Panc1 (cell line): ENCODE results near the gene ECT2L. TPM values are rescaled to one million over a fixed set of nuclear protein-coding genes. Genes with fewer than 3 reads are reported as not detected.

Source experiments
- ATAC-seq: fragments of 200-7000 bp; cut with Tn5 transposase; 2 replicates; pipeline ENCODE4 v1.9.1; 2020; ENCODE audit warnings: mild to moderate bottlenecking, moderate library complexity
- BruUV-seq: library from RNA; stranded (reverse); fragments of 400-500 nt; replicated peaks from 2 replicates; lab custom pipeline; 2021; lab: Mats Ljungman, UMichigan
- CTCF ChIA-PET: fragments of 300-600 bp; sonication (Branson Sonifier 250); formaldehyde crosslinking; loops from one replicate; lab custom pipeline; 2022; ENCODE audit warnings: antibody characterized with exemption; lab: Charles Lee
- POLR2A ChIA-PET: fragments of 300-600 bp; sonication (Branson Sonifier 250); formaldehyde crosslinking; loops from one replicate; lab custom pipeline; 2022; ENCODE audit warnings: antibody characterized with exemption; lab: Charles Lee
- DNase-seq: peaks from one replicate; pipeline ENCODE4 v3.0.0-alpha.2; 2010; ENCODE audit warnings: low read depth, low spot score
- H3K27ac ChIP-seq: 2 replicates; pipeline ENCODE4 v1.5.1; 2011; ENCODE audit warnings: mild to moderate bottlenecking, low read length, inconsistent platforms
- H3K27me3 ChIP-seq: fragments of 200-500 bp; sonication (Bioruptor generic); 2 replicates; pipeline ENCODE4 v1.6.0; 2014; ENCODE audit warnings: low read length, inconsistent platforms; ENCODE audit not compliant: control insufficient read depth, insufficient read depth
- H3K36me3 ChIP-seq: fragments of 200-500 bp; sonication (Bioruptor generic); 2 replicates; pipeline ENCODE4 v1.5.1; 2014; ENCODE audit warnings: inconsistent platforms, mild to moderate bottlenecking, low read length, moderate library complexity; ENCODE audit not compliant: control insufficient read depth, insufficient read depth
- H3K4me1 ChIP-seq: 2 replicates; pipeline ENCODE4 v1.5.1; 2011; ENCODE audit warnings: inconsistent platforms, mild to moderate bottlenecking, low read length, moderate library complexity; ENCODE audit not compliant: control insufficient read depth, insufficient read depth
- H3K4me3 ChIP-seq, 2 experiments: 2 replicates each; pipeline ENCODE4 v1.5.1; 2011 to 2012; ENCODE audit warnings: low read depth in 2 of 2, low read length in 2 of 2, mild to moderate bottlenecking in 2 of 2, inconsistent platforms in 1 of 2, moderate library complexity in 1 of 2
- H3K9me3 ChIP-seq: fragments of 200-500 bp; sonication (Bioruptor generic); 2 replicates; pipeline ENCODE4 v1.5.1; 2014; ENCODE audit warnings: low read depth, mild to moderate bottlenecking, inconsistent platforms, low read length, moderate library complexity; ENCODE audit not compliant: control insufficient read depth, insufficient read depth
- CTCF ChIP-seq: fragments of 450-650 bp; IDR thresholded peaks from 2 replicates; pipeline ENCODE4 v1.5.1; 2017; ENCODE audit warnings: mild to moderate bottlenecking
- POLR2AphosphoS5 ChIP-seq: IDR thresholded peaks from 2 replicates; pipeline ENCODE4 v1.6.1; 2012; ENCODE audit warnings: mild to moderate bottlenecking, low read depth, low read length, moderate library complexity
- SIN3A ChIP-seq: IDR thresholded peaks from 2 replicates; pipeline ENCODE4 v1.6.1; 2012; ENCODE audit warnings: low read depth, mild to moderate bottlenecking, low read length, moderate library complexity, borderline replicate concordance; ENCODE audit not compliant: insufficient read depth
- TCF7L2 ChIP-seq: IDR thresholded peaks from 2 replicates; pipeline ENCODE4 v1.6.1; 2011; ENCODE audit warnings: mild to moderate bottlenecking, low read depth, low read length, inconsistent platforms
- in situ Hi-C: cut with HindIII; loops from 2 replicates; pipeline ENCODE4 v1.10.0; 2016; ENCODE audit warnings: low sequenced_read_pairs, low pct_unique_long_range_greater_than_20kb
- intact Hi-C: fragments of 100-400 bp; cut with micrococcal nuclease; formaldehyde crosslinking; loops from one replicate; pipeline ENCODE4 v1.10.0; 2022; ENCODE audit not compliant: unreplicated experiment
- total RNA-seq: library from RNA; stranded (reverse); gene quantifications from one replicate; pipeline ENCODE4 v1.2.1, GENCODE V29; 2021; ENCODE audit not compliant: unreplicated experiment
- TF ChIP-seq, protein P1 (sequence below), 2 experiments: IDR thresholded peaks; 2 replicates each; pipeline ENCODE4 v1.6.1; 2011 to 2012; ENCODE audit warnings: low read depth in 2 of 2, control low read depth in 1 of 2, low read length in 1 of 2, mild to moderate bottlenecking in 1 of 2, moderate library complexity in 1 of 2; ENCODE audit not compliant: insufficient read depth in 1 of 2

ECT2L gene
- total RNA-seq, 1 experiment from 2014 or later, result not detected

GRCh38 chr6:138897031-138897430 lies 101.1 kb downstream of the ECT2L start:
- H3K36me3 ChIP-seq, result no peaks in the 10 kb centered on the region
- no peak for DNase-seq
- CTCF ChIA-PET, result no interaction called here
- no peak for ATAC-seq
- no peaks in the 10 kb centered on the region for H3K4me1 ChIP-seq
- no peak overlapping the region for H3K27ac ChIP-seq
- intact Hi-C loops (no loop called here), in situ Hi-C loops (no loop called here)
- no peaks in the 10 kb centered on the region for H3K9me3 ChIP-seq
- H3K4me3 ChIP-seq, result no peak overlapping the region
- no TSS peak for BruUV-seq
- TF ChIP-seq, protein P1, sequence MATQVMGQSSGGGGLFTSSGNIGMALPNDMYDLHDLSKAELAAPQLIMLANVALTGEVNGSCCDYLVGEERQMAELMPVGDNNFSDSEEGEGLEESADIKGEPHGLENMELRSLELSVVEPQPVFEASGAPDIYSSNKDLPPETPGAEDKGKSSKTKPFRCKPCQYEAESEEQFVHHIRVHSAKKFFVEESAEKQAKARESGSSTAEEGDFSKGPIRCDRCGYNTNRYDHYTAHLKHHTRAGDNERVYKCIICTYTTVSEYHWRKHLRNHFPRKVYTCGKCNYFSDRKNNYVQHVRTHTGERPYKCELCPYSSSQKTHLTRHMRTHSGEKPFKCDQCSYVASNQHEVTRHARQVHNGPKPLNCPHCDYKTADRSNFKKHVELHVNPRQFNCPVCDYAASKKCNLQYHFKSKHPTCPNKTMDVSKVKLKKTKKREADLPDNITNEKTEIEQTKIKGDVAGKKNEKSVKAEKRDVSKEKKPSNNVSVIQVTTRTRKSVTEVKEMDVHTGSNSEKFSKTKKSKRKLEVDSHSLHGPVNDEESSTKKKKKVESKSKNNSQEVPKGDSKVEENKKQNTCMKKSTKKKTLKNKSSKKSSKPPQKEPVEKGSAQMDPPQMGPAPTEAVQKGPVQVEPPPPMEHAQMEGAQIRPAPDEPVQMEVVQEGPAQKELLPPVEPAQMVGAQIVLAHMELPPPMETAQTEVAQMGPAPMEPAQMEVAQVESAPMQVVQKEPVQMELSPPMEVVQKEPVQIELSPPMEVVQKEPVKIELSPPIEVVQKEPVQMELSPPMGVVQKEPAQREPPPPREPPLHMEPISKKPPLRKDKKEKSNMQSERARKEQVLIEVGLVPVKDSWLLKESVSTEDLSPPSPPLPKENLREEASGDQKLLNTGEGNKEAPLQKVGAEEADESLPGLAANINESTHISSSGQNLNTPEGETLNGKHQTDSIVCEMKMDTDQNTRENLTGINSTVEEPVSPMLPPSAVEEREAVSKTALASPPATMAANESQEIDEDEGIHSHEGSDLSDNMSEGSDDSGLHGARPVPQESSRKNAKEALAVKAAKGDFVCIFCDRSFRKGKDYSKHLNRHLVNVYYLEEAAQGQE (IDR thresholded peaks at IDR 0.05; ENCODE audit: insufficient read depth in 1 of 2, low read depth in 2 of 2, low read length in 1 of 2), result no peak
- TF ChIP-seq CTCF (no peak), SIN3A (no peak), TCF7L2 (no peak), POLR2AphosphoS5 (no peak)
- H3K27me3 ChIP-seq, result no peaks in the 10 kb centered on the region
- POLR2A ChIA-PET, result no interaction called here

- Histone ChIP-seq H3K27me3 (no peaks in the 10 kb centered on the region), H3K4me1 (no peaks in the 10 kb centered on the region), H3K4me3 (no peak overlapping the region), H3K9me3 (no peaks in the 10 kb centered on the region), H3K36me3 (peaks cover 10% of the 10 kb centered on the region; the same call in 1 of the 2 replicates), H3K27ac (no peak overlapping the region)
- no peak for DNase-seq
- in situ Hi-C loops, result no loop called here
- TF ChIP-seq CTCF (no peak), SIN3A (no peak), POLR2AphosphoS5 (no peak), TCF7L2 (no peak)
- TF ChIP-seq, protein P1 (IDR thresholded peaks at IDR 0.05; ENCODE audit: insufficient read depth in 1 of 2, low read depth in 2 of 2, low read length in 1 of 2), result no peak
- no TSS peak for BruUV-seq
- ChIA-PET CTCF (no interaction called here), POLR2A (no interaction called here)
- intact Hi-C loops, result no loop called here
- no peak for ATAC-seq
Measured at GRCh38 chr6:138907167-138907566, 111.3 kb downstream of the ECT2L start.
